ENCODE data around the gene PSMB10. TPM values are rescaled to one million over a fixed set of nuclear protein-coding genes. Genes with fewer than 3 reads are reported as not detected.

Gene PSMB10
- total RNA-seq, 1 experiment from 2014 or later, result 24.5 TPM

GRCh38 chr16:67979955-67980678 lies 43.5 kb upstream of the PSMB10 start, which contains the start of gene DPEP3:
DPEP3 (minus strand) TSS chr16:67980499; CDS start chr16:67980380, 119 bp downstream.
- no peak within 1 kb of the TSS for H2BK12ac ChIP-seq (ENCODE audit: insufficient read length, low read depth, low read length)
- H3K4me1 Mint-ChIP-seq, result peaks cover 6 to 8% of the 10 kb centered on the region in 2 experiments
- no peak within 1 kb of the TSS for H2AFZ ChIP-seq (ENCODE audit: low read length)
- H3K4me1 ChIP-seq (ENCODE audit: insufficient read depth, low read length), result peaks cover 2% of the 10 kb centered on the region; the same call in 1 of the 2 replicates
- no peaks in the 10 kb centered on the region for H3K36me3 Mint-ChIP-seq (ENCODE audit: insufficient read depth in 1 of 3, low read depth in 3 of 3)
- H4K8ac ChIP-seq (replicated peaks; ENCODE audit: insufficient read length, low read depth, low read length), result no peak within 1 kb of the TSS
- no peak within 1 kb of the TSS for H3K4me3 Mint-ChIP-seq
- no CpG with 5 or more reads among the region's 62 CpGs for WGBS (ENCODE audit: extremely low coverage, insufficient read length, low lambda C conversion rate)
- no peaks in the 10 kb centered on the region for H3K9me3 Mint-ChIP-seq
- H2AK5ac ChIP-seq (ENCODE audit: insufficient read length, low read length), result no peak within 1 kb of the TSS
- no peak within 1 kb of the TSS for H4K5ac ChIP-seq (ENCODE audit: insufficient read length, low read depth, low read length)
- no peaks in the 10 kb centered on the region for H3K23me2 ChIP-seq (ENCODE audit: insufficient read length, low read depth, low read length, poor library complexity, severe bottlenecking)
- H2BK20ac ChIP-seq (ENCODE audit: low read depth, low read length, poor library complexity, severe bottlenecking), result no peak within 1 kb of the TSS
- H2BK5ac ChIP-seq (ENCODE audit: insufficient read length, low read length), result no peak within 1 kb of the TSS
- H3K27ac ChIP-seq (ENCODE audit: insufficient read length, low read depth, low read length), result no peak within 1 kb of the TSS
- no peak within 1 kb of the TSS for H3K9ac ChIP-seq (ENCODE audit: extremely low read depth, insufficient read length, low read length)
- H3K14ac ChIP-seq (ENCODE audit: insufficient read depth, low read length), result no peak within 1 kb of the TSS; the same call in 1 of the 2 replicates
- H3K27me3 ChIP-seq (ENCODE audit: insufficient read depth, low read length), result no peaks in the 10 kb centered on the region; the same call in 1 of the 2 replicates
- peak; percentile 82 for DNase-seq
- H3K27ac Mint-ChIP-seq, result peak within 1 kb of the TSS in 1 of 3 experiments; percentile 65; a peak in 1 of 7 replicates
- no peak within 1 kb of the TSS for H4K91ac ChIP-seq (ENCODE audit: insufficient read length, low read depth, low read length)
- H2BK15ac ChIP-seq (ENCODE audit: low read depth, low read length), result no peak within 1 kb of the TSS
- no peak within 1 kb of the TSS for H3K56ac ChIP-seq (ENCODE audit: insufficient read length, low read depth, low read length)
- no peaks in the 10 kb centered on the region for H3K79me2 ChIP-seq (ENCODE audit: insufficient read depth, low read length)
- no peak within 1 kb of the TSS for H3K4me2 ChIP-seq (ENCODE audit: insufficient read depth, insufficient read length, low read length)
- H3K27me3 Mint-ChIP-seq (ENCODE audit: low read depth), result peaks cover 19% of the 10 kb centered on the region
- no peak within 1 kb of the TSS for H2BK120ac ChIP-seq (ENCODE audit: low read depth, low read length, poor library complexity, severe bottlenecking)
- no peak within 1 kb of the TSS for H3K4ac ChIP-seq (ENCODE audit: low read depth, low read length)
- H3K18ac ChIP-seq (ENCODE audit: insufficient read length, low read depth, low read length), result no peak within 1 kb of the TSS
- H3K23ac ChIP-seq (ENCODE audit: insufficient read length, low read depth, low read length), result no peak within 1 kb of the TSS
- no peaks in the 10 kb centered on the region for H3K9me3 ChIP-seq (ENCODE audit: control insufficient read depth, low read depth, low read length)
- H3K79me1 ChIP-seq (ENCODE audit: insufficient read depth, low read depth, low read length, poor library complexity, severe bottlenecking), result no peaks in the 10 kb centered on the region
- H3T11ph ChIP-seq (ENCODE audit: low read length), result no peak within 1 kb of the TSS
- H4K20me1 ChIP-seq (ENCODE audit: control insufficient read depth, insufficient read depth, insufficient read length), result no peaks in the 10 kb centered on the region
- peak; percentile 86 for TF ChIP-seq CTCF (conservative IDR thresholded peaks at IDR 0.05)
